NOMO-1 (cell line): Measurements from ENCODE around the gene AP1M2.
"Not testable (repeated sequence)": the region's sequence is repeated elsewhere in the genome, so short reads cannot be mapped to it uniquely, and the experiment has no call there.

Source experiments
- DNase-seq, 2 experiments: peaks; one replicate each; lab custom pipeline; 2025; ENCODE audit not compliant: unreplicated experiment in 2 of 2; lab: John Stamatoyannopoulos, UW

Gene AP1M2

GRCh38 chr19:10602330-10603083, 15.4 kb upstream of the AP1M2 start:
- peak in 1 of 2 experiments; percentile 32 for DNase-seq

- no peak for DNase-seq
These were observed 14.9 kb upstream of the AP1M2 start for GRCh38 chr19:10601999-10602329.

- no peak for DNase-seq
These were observed 13.0 kb upstream of the AP1M2 start for GRCh38 chr19:10600149-10600548.

- no peak for DNase-seq
These were observed 6.9 kb upstream of the AP1M2 start for GRCh38 chr19:10593820-10594637.

DNA sequence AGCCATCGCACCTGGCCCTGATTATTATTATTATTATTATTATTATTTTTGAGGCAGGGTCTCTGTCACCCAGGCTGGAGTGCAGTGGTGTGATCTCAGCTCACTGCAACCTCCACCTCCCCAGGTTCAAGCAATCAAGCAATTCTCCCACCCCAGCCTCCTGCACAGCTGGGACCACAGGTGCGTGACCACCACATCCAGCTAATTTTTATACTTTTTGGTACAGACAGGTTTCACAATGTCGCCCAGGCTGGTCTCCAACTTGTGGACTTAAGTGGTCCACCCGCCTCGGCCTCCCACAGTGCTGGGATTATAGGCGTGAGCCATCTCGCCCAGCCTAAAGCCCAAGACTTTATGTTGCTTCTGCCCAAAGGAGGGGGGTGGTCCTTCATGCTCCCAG, 6.0 kb upstream of the AP1M2 start:
- DNase-seq = no peak

DNA sequence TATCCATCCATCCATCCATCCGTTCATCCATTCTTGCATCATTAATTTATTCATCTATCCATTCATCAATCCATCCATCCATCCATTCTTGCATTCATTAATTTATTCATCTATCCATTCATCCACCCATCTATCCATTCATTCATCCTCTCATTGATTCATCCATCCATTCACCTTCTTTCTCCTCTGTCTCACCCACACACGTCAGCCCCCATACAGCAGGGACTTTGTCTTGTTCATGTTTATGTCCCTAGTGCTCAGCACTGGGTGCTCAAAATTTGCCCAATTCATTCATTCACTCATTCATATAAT, 683 bp upstream of the AP1M2 start:
- no peak for DNase-seq

DNA sequence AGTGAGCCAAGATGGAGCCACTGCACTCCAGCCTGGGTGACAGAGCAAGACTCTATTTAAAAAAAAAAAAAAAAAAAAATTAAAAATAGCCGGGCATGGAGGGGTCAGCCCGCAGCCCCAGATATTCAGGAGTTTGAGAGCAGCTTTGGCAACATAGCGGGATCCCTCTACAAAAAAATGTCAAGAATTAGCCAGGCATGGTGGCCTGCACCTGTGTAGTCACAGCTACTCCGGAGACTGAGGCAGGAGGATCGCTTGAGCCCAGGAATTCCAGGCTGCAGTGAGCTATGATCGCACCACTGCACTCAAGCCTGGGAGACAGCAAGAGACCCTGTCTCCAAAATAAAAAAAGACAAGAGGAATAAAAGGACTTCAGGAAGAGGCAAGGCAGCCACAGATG, 716 bp downstream of the AP1M2 start:
- no peak for DNase-seq

GRCh38 chr19:10583036-10583776, 3.9 kb downstream of the AP1M2 start:
- no peak for DNase-seq

GRCh38 chr19:10582091-10582490, 5.0 kb downstream of the AP1M2 start:
- DNase-seq = no peak

- DNase-seq = peak; percentile 81 to 92
These were observed 6.0 kb downstream of the AP1M2 start for GRCh38 chr19:10580979-10581631.

GRCh38 chr19:10577951-10578350, 9.2 kb downstream of the AP1M2 start:
- DNase-seq = no peak

DNA sequence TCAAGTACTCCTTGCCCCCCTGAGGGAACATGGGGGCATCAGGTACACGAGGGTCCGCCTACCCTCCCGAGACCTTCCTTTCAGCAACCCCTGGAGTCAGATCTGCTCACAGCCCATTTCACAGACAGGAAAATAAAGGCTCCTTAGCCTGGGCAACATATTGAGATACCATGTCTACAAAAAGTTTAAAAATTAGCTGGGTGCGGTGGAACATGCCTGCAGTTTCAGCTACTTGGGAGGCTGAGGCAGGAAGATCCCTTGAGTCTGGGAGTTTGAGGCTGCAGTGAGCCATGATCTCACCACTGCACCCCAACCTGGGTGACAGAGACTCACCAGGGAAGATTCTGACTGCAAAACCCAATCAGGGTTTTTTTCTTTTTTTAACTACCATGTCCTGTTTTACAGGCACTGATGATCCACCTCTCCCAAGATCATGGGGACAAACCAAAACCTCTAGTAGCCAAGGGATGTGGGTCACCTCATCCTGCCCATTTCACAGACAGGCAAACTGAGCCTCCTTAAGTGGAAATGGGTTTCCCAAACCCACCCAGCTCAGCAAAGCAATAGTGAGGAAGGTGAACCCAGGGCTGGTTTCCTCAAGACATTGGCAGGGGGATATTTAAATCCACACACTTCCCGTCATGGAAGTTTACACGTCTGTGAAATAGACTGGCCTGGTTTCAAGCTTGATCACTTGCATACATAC, 11.9 kb downstream of the AP1M2 start:
- DNase-seq = no peak

- DNase-seq = no peak
These were observed 12.7 kb downstream of the AP1M2 start for GRCh38 chr19:10574462-10574861.

GRCh38 chr19:10573793-10574192, 13.3 kb downstream of the AP1M2 start:
- not testable (repeated sequence) for DNase-seq

- peak; percentile 99 to 100 for DNase-seq
These were observed 18.1 kb downstream of the AP1M2 start, which contains the start of gene CDKN2D for GRCh38 chr19:10568826-10569651. Gene CDKN2D, minus strand, starts transcription at chr19:10568979. Its CDS starts 326 bp downstream, at chr19:10568653.

DNA sequence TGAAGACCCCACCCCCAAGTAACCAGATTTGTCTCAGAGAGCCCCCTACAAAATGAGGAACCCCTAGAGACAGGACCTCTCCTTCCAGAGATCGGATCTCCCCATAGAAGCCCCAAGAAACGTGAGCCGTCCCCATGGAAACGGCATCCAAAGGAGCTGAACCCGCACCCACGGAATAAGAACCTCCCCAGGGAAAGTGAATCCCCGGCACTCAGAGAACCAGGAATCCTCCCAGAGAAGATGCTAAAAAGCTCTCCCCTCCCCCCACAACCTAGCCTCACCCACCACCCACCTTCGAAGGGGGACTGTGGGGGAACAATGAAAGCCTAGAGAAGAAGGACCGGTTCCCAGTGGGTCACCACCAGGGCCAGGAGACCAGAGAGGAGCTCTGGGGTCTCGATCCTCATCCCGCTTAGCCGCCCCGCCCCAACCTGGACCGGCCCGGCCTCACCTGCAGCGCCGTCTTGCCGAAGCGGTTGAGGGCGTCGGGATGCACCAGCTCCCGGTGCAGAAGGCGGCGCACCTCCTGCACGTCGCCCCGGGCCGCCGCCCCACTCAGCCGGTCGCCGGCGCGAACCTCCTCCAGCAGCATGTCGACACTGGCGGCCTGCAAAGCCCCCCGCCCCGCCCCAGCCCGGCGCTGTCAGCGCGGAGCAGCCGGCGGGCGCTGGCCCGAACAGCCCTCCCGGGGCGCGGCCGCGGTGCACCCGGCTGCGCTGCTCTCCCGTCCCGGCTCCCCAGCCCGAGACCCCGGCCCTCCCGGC, 18.9 kb downstream of the AP1M2 start:
- DNase-seq = no peak

- DNase-seq = no peak
These were observed 19.5 kb downstream of the AP1M2 start for GRCh38 chr19:10567656-10568055.

DNA sequence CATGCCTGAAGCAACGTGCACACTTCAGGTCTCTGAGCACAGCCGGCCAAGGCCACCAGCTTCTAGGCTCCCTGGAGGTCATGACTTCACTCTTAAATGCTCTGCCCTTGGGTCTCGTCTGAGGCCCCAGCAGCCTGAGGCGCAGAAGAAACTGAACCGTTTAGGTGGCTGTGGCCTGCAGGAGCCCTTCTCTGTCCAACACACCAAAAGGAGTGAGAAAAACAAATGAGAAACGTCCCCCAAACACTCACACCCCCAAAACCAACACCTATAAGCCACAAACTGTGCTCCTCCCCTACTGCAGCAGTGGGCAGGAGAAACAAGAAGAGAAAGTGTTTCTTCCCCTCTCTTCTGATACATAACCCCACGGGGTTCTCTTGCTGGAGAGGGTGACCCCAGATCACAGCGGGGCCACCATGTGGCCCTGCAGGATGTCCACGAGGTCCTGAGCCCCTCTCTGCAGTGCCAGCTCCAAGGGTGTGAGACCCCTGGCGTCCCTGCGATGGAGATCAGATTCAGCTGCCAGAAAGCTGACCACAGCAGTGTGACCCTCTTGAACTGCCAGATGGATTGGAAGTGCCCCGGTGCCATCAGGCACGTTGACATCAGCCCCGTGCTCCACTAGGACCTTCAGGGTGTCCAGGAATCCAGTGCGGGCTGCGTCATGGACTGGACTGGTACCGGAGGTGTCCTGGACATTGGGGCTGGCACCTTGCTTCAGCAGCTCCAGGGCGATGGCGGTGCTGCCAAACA, 20.3 kb downstream of the AP1M2 start:
- peak; percentile 77 to 78 for DNase-seq
